ENCODE results near the gene COX6A1.
"Not testable (repeated sequence)": the region's sequence is repeated elsewhere in the genome, so short reads cannot be mapped to it uniquely, and the experiment has no call there.

Gene COX6A1

DNA sequence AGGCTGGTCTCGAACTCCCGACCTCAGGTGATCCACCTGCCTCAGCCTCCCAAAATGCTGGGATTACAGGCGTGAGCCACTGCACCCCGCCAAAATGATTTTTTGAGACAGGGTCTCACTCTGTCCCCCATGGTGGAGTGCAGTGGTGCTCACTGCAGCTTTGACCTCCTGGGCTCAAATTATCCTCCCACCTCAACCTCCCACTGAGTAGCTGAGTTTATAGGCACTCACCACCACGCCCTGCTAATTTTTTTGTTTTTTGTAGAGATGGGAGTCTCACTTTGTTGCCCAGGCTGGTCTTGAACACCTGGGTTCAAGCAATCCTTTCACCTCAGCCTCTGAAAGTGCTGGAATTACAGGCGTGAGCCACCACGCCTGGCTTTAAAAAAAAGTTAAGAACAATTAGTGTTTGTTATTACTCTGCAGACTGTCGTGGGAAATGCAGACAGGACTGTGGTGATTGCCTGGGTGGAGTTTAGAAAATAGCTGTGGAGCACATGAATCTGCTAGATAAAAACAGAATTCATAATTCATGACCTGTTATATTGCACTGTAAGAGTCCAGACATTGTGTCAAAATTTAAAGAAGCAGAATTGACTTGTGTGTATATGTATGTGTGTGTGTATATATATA lies 9.2 kb upstream of the COX6A1 start:
- DNase-seq (ENCODE audit: low spot score): no peak

DNA sequence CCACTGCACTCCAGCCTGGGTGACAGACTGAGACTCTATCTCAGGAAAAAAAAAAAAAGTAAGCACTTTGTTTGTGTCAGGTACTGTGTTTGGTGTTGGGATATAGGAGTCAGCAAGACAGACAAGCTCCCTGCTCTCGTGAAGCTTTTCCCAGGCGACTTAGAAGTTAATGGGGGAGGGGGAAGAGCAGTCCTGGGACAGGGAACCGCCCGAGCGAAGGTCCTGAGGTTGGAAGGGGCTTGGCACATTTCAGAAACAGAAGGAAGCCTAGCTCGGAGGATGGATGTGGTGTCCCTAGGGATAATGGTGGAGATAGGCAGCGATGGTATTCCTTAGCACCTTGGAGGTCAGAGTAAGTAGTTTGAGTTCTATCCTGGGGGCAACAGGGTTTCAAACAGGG lies 8.5 kb upstream of the COX6A1 start:
- no peak for DNase-seq (ENCODE audit: low spot score)

DNA sequence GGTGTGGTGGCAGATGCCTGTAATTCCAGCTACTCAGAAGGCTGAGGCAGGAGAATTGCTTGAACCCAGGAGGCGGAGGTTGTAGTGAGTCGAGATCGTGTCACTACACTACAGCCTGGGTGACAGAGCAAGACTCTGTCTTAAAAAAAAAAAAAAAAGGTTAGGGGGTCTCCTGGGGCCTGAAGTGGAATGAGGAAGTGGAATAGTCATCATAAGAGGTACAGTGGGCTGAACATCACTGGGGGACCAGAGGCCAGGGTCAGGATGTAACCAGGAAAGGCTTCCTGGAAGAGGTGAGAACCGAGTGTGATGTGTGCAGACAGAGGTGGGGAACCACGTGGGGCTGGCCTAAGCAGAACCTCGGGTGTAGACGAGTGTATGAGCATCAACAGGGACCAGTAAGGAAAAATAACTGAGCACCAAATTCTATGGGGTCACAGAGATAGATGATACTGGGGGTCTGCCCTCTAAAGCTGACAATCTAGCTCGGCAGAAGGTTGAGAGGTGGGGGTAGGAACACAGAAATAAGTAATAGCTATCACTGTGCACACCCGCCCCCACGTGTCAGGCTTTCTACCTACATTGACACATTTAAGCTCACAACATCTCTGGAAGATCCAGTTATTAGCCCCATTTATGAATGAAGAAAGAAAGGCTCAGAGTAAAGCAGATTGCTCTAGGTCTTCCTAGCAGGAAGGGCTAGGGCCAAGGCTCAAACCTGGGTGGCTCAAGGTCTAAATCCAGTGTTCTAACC lies 5.0 kb upstream of the COX6A1 start:
- DNase-seq (ENCODE audit: low spot score): no peak

DNA sequence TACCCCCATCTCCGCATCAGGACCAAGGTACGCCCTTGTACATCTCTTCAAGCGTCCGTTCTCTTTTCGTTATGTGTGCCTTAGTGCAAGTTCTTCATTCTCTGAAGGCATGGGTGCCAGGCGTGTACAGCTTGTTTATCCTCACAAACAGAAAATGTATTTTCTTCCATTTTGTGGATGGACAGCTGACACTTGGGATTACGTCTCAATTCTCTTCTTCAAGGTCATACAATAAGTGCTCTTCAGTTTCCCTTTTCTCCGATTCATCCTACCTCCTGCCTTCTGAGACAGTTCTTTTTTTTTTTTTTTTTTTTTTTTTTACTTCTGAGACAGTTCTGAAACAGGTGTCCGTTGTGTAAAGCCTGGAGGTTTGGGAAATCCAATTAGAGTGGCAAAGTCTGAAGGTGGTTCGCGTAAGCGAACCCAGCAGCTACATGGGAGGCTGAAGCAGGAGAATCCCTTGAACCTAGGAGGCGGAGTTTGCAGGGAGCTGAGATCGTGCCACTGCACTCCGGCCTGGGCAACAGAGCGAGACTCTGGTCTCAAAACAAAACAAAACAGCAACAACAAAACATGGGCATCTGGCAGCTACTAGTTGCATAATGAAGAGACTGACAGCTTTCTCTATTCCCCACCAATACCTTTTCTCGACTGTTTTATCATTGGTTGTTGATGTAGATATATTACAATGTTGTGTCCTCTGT lies 734 bp downstream of the COX6A1 start:
- DNase-seq (ENCODE audit: low spot score): no peak

DNA sequence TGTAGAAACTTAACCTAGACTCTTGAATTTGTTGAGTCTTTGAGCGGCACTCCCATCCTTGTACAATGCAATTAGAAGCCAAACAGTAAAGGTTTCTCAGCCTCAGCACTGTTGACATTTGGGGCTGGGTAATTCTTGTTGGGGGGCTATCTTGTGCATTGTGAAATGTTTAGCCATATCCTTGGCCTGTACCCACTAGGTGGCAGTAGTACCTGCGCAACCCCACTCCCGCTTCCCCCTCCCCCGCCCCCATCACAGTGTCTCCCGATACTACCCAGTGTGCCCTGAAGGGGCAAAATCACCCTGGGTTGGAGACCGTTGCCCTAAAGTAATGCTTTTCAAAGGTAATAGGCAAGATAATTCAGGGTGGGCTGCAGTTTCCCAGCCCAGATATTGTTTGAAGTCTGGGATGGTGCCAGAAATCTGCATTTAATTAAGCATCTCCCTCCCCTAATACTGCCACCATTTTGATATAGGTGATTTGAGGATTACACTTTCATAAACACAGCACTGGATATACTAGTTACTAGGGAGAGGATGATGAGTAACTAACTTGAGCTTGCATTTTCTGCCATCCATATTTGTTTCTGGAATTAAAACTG lies 1.8 kb downstream of the COX6A1 start:
- DNase-seq (ENCODE audit: low spot score): peak; percentile 79

DNA sequence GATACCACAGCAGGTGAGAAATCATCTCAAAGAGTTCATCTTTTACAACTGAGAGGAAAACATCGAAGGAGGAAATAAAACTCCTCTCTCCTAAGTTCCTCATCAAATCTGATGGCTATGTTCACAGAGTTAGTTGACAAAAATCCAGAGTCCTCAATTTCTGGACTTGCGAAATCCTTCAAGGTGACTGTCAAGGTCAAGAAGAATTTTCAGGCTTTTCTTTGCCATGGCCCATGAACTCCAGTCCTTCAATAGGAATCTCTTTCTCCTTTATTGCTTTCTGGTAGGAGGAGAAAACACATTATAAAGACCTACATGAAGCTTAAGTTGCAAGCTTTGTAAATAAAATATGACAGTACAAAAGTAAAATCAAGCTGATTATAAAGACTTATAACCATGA lies 6.8 kb downstream of the COX6A1 start:
- DNase-seq (ENCODE audit: low spot score): no peak

DNA sequence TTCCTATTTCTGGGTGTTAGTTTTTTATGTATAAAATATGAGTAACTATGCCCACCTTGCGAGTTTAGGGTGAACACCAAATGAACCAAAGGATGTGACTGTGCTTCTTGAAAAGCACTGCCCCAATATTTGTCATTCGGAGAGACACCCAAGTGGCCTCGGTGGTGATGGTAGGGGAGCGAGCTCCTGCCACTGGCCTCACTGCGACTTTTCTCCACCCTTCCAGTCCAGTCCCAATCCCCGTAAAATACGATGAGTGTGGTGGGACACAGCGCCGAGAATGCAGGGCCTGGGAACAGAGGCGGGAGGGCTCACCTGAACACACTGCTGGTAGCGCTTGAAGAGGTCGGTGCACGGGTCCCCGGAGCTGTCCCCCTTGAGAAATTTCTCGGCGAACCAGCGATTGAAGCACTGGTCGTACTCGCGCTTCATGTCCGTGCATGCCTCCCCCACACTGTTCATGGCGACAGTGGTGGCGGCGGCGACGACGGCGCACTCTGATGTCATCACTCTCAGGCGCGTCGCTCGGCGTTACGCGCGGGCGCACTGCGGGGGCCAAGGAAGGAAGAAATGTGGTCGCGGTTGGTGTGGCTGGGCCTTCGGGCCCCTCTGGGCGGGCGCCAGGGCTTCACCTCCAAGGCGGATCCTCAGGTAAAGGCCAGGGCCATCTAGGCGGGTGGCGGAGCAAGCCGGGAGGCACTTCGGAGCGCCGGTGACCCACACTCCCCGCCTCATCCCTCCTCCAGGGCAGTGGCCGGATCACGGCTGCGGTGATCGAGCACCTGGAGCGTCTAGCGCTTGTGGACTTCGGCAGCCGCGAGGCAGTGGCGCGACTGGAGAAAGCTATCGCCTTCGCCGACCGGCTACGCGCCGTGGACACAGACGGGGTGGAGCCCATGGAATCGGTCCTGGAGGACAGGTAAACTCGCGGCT lies 8.3 kb downstream of the COX6A1 start, which contains the start of the genes GATC and TRIAP1:
Gene GATC, plus strand, starts transcription at position 534 of the 933 bp plus-strand sequence. Its CDS starts 37 bp downstream, at position 571.
Gene TRIAP1, minus strand, starts transcription at position 474 of the 933 bp plus-strand sequence. Its CDS starts 12 bp downstream, at position 462.
- peak; percentile 85 for DNase-seq (ENCODE audit: low spot score)

DNA sequence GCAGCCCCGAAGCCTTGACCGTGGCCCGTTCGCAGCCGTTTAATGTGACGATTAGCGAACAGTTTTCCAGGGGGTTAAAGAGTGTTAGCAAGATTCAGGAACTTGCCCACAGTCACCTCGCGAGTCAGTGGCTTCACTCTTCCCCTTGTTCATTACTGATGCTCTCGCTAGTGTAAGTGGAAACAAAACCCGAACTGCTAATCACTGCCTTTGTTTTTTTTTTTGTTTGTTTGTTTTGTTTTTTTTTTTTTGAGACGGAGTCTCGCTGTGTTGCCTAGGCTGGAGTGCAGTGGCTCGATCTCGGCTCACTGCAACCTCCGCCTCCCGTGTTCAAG lies 8.9 kb downstream of the COX6A1 start:
- DNase-seq (ENCODE audit: low spot score): not testable (repeated sequence)

DNA sequence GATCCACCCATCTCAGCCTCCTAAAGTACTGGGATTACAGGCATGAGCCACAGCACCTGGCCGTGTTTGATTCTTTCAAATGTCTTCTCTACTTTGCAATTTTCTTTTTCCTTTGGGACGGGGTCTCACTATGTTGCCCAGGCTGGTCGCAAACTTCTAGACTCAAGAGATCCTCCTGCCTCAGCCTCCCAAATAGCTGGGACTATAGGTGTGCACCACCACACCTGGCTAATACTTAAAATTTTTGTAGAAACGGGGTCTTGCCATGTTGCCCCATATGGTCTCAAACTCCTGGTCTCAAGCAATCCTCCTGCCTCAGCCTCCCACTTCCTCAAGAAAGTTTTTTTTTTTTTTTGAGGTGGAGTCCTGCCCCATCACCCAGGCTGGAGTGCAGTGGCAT lies 10.1 kb downstream of the COX6A1 start:
- no peak for DNase-seq (ENCODE audit: low spot score)

DNA sequence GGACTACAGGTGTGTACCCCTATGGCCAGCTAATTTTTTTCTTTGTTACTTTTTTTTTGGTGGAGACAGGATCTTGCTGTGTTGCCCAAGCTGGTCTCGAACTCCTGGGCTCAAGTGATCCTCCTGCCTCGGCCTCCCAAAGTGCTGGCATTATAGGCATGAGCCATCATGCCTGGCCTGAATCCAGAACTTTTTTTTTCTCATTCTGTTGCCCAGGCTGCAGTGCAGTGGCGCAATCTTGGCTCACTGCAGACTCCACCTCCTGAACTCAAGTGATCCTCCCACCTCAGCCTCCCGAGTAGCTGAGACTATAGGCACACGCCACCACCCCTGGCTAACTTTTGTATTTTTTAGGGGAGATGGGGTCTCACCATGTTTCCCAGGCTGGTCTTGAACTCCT lies 14.6 kb downstream of the COX6A1 start:
- DNase-seq (ENCODE audit: low spot score): not testable (repeated sequence)

DNA sequence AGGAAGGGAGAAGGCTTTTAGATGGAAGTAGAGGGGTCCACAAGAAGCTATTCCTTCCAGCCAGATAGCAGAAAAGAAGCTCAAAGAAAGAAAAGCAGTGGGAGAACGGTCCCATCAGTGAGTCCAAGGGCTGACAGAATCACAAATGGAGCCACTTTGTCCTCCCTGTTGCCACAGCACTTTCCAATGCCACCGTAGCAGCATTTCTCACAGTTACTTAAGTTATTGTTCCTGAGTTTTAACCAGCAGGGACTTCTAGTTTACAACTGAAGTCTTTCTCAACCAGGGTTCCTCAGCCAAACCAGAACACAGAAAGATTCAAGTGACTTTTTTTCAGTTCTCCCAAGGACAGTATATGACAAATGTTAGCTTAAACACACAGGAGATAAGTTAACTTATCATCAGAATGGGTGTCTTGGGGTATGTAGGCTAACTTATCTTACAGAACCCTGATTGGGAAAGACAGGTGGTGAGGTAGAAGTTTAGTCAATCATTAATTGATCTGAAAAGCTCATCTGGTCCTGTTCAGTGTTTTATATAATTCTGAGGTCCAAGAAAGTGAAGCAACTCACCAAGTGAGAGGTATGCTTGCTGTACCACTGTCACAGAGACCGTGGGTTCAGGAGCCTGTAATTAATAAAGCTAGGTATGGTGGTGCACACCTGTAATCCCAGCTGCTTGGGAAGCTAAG lies 15.3 kb downstream of the COX6A1 start:
- no peak for DNase-seq (ENCODE audit: low spot score)

DNA sequence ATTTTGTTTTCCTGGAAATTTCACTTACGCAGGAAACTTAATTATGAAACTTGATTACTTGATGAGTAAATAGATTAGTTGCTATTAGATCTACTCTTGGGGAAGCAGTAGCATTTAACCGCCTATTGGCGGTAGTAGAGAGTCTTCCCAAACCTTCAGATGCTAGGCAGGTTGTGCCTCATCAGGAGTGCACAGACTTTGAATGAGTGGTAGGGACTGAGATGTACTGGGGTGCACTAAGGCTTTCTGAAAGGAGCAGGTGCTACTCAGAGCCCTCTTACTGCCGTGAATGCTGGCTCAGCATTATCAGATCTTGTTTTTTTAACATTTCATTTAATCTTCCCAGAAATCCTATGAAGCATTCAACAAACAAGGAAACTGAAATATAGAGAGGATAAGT lies 16.1 kb downstream of the COX6A1 start:
- peak; percentile 52 for DNase-seq (ENCODE audit: low spot score)

DNA sequence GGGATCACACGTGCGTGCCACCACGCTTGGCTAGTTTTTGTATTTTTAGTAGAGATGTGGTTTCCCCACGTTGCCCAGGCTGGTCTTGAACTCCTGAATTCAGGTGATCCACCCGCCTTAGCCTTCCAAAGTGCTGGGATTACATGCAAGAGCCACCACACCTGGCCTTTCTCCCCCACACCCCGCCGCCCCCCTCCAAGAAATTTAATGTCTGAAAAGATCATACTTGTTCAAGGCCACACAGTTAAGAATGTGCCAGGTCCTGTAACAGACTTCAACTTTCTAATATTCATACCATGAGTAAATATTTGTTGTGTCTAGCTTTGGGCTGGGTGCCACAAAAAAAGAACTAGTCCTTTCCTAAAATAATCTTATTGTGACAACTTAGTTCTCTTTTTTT lies 17.4 kb downstream of the COX6A1 start:
- DNase-seq (ENCODE audit: low spot score): no peak

DNA sequence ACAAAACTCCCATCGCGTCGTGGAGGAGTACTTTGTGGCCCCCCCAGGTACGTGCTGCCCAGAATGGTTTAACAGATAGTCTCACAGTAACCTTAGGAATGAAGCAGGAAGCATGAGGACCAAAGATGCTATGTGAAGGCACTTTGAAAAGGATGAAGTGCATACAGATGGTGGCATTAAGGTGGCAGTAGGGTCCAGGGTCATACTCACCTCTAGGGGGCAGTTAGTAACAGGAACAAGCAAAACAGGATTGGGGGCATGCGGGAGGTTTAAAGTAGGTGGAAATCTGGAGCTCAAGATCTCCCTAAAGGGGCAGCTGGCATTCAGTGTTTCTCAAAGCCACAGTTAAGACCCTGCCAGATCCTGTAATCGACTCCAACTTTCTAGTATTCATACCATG lies 19.2 kb downstream of the COX6A1 start:
- DNase-seq (ENCODE audit: low spot score): no peak

DNA sequence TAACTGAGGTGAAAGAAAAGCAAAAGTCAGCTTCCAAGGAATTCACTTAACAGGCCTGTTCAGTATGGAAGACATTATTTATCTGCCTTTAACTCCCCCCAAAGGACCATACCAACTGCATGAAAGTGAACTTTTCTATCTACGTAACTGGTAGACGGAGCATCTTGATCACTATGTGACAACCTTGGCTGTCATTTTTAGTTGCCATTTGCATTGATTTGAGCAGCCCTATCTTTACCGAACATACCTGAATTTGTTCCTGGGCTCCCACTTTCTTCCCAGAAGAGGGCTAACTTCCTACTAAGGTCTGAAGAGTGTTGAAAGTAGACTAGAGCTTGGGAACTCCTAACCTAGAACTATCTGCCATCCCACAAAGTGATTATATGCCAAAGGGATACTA lies 22.2 kb downstream of the COX6A1 start:
- no peak for DNase-seq (ENCODE audit: low spot score)

DNA sequence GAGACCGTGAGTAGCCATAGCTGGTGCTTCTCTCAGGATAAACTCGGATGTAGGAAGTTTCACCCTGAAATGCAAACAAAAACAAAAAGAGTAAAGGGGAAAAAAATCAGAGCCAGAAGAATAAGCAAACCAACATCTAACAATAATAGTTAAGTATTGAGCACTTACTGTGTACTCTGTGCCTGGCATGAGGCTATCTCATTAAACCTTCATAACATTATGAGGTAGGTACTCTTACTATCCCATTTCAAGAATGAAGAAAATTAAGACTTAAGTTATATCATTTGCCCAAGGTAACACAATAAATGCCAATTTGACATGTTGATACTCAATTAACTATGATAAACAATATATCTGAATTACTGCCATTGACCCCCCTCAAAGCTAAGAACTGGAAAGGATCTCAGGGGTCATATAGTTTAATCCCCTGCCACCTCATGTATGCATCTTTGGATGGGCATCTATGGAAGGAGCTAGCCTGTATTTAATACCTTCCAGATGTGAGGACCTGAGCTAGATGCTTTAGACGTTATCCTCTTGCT lies 24.3 kb downstream of the COX6A1 start:
- DNase-seq (ENCODE audit: low spot score): no peak

DNA sequence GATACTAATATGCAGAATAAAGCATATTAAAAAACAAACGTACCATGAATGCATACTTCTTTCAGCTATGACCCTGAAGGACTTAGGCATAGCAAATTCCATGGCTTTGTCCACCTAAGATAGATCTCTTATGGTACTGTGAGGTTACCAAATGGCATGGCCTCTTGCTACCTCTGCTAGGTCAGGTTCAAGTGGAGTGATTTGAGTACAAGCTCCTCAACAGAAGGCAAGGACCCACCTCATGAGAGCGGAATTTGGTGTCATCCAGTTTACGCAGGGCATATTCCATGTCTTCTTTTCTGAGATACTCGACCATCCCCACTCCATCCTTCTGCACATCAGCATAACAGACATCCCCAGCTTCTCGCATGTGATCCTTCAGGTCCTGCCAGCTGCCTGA lies 25.8 kb downstream of the COX6A1 start:
- DNase-seq (ENCODE audit: low spot score): no peak

DNA sequence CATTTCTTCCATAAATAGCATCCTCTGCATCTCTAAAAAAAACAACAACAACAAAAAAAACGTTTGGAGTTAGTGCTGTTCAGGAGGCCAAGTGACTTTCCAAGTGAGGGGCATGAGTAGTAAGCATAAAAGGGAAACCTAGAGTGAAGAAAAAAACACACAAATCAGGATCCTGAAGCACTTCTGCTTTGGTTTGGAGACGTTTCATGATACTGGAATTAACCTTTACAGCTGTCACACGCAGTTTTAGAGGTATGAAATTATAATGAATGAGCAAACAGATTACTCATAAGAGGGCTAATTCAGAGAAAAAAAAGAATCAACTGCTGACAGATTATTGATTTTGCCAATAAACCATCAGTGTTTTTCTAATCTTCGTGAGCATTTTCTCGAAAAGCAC lies 27.8 kb downstream of the COX6A1 start:
- DNase-seq (ENCODE audit: low spot score): no peak

DNA sequence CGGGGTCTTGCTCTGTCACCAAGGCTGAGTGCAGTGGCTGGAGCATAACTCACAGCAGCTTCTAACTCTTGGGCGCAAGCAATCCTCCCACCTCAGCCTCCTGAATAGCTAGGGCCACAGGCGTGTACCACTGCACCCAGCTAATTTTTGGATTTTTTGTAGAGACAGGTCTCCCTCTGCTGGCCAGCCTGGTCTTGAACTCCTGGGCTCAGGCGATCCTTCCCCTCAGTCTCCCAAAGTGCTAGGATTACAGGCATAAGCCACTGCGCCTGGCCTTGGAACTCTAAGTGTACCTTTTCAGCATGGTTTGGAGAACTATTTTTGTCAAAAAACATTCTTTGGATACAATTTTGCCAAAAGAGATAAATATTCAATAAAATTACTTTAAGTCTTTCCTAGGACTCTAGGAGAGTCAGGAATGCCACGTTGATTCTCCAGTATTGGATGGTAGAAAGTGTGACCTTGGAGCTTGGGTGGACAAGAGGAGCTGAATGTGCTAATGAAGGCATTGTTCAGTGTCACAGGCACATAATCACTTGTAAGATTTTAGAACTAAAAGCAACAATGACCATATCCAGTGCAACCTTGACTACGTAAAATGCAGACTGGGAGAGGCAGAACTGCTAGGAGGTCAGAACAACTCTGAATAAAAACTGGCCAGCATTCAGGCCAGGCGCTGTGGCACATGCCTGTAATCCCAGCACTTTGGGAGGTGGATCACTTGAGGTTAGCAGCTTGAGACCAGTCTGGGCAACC lies 28.8 kb downstream of the COX6A1 start:
- DNase-seq (ENCODE audit: low spot score): peak; percentile 59

DNA sequence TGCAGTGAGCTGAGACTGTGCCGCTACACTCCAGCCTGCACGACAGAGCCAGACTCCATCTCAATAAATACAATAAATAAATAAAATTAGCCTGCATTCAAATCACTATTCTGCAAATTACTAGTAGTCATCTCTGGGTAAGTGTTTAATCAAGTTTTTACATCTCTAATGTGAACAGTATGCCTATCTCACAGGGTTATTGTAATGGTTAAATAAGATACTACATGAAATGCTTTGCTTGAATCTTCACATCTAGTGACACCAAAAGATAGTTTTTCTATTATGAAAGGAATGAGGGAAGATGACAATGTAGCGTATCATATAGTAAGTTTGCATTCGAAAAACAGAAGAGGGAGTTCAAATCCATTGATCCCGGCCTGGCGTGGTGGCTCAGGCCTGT lies 29.5 kb downstream of the COX6A1 start:
- no peak for DNase-seq (ENCODE audit: low spot score)

All from CD4-positive, alpha-beta T cell treated with Interleukin-2 at 100 ng/mL for 4 hours (primary cell).